Umbilical cord (tissue), 2 donors: ENCODE data around the gene KYAT1. TPM values are rescaled to one million over a fixed set of nuclear protein-coding genes. Genes with fewer than 3 reads are reported as not detected.

Experiments used
- DNase-seq: peaks from one replicate; pipeline ENCODE4 v3.0.0-alpha.2; 2015; ENCODE audit warnings: low spot score
- total RNA-seq: library from RNA; depleted of rRNA; stranded (reverse); fragments of >200 nt; gene quantifications from one replicate; pipeline ENCODE4 v1.2.3, GENCODE V29; 2014; ENCODE audit warnings: low replicate concordance; ENCODE audit not compliant: insufficient read depth

KYAT1 gene
- total RNA-seq, 1 donor from 2014 or later = 3.9 TPM

- DNase-seq = no peak
Observed at GRCh38 chr9:128840524-128840923, 41.2 kb downstream of the KYAT1 start.

GRCh38 chr9:128838338-128838737, 43.4 kb downstream of the KYAT1 start:
- DNase-seq = no peak

GRCh38 chr9:128836509-128837145, 45.1 kb downstream of the KYAT1 start:
- DNase-seq = no peak

- no peak for DNase-seq
Observed at GRCh38 chr9:128835246-128836210, 46.2 kb downstream of the KYAT1 start.

GRCh38 chr9:128833696-128834095, 48.1 kb downstream of the KYAT1 start:
- DNase-seq = no peak

GRCh38 chr9:128829477-128830251, 52.1 kb downstream of the KYAT1 start, which contains the start of gene SPOUT1:
Gene SPOUT1 (minus strand): TSS chr9:128829794. CDS start chr9:128829780, 14 bp downstream.
- DNase-seq = peak; percentile 96

- no peak for DNase-seq
Observed at GRCh38 chr9:128828719-128829452, 52.9 kb downstream of the KYAT1 start.

- DNase-seq = no peak
Observed at GRCh38 chr9:128828267-128828666, 53.5 kb downstream of the KYAT1 start.

- DNase-seq = no peak
Observed at GRCh38 chr9:128825923-128826700, 55.6 kb downstream of the KYAT1 start.

GRCh38 chr9:128824911-128825310, 56.8 kb downstream of the KYAT1 start:
- DNase-seq = no peak

GRCh38 chr9:128823903-128824406, 57.8 kb downstream of the KYAT1 start:
- no peak for DNase-seq

GRCh38 chr9:128823362-128823902, 58.3 kb downstream of the KYAT1 start:
- DNase-seq = no peak

- no peak for DNase-seq
Observed at GRCh38 chr9:128822407-128823042, 59.2 kb downstream of the KYAT1 start.

GRCh38 chr9:128821584-128822406, 60.0 kb downstream of the KYAT1 start:
- DNase-seq = no peak

- DNase-seq = no peak
Observed at GRCh38 chr9:128820665-128821583, 60.8 kb downstream of the KYAT1 start.

- DNase-seq = peak; percentile 89
Observed at GRCh38 chr9:128819716-128820664, 61.8 kb downstream of the KYAT1 start.
